ENCODE data around the gene SNAPC1. TPM values are rescaled to one million over a fixed set of nuclear protein-coding genes. Genes with fewer than 3 reads are reported as not detected.

SNAPC1 gene
- total RNA-seq, 2 experiments from 2014 or later = 4.8 to 5.0 TPM

DNA sequence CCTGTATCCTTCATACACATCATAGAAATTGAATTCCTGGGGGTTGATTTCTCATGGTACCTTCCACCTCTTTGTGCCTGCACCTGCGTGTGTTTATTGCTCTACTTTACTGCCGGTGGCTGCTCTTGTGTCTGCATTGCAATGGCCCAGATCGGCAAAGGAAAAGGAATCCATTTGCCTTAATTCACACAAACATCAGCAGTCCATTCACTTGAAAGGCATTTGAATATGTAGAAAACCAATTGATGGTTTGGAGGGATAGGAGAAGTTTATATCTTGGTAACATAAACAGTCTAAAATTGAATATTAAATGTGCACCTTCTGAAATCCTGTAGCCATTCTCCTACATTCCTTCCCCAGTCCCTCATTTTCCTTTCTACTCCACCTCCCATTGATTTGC is 74.0 kb downstream of the SNAPC1 start:
- Histone ChIP-seq H3K36me3 (ENCODE audit: insufficient read depth, low read length) (no peaks in the 10 kb centered on the region), H3K9me3 (ENCODE audit: control insufficient read depth in 1 of 2, insufficient read depth in 1 of 2, low read length in 2 of 2) (no peaks in the 10 kb centered on the region), H3K4me1 (ENCODE audit: insufficient read depth, low read length) (no peaks in the 10 kb centered on the region), H3K4me3 (ENCODE audit: low read length) (no peak overlapping the region), H3K27ac (ENCODE audit: low read depth in 1 of 2, low read length in 2 of 2) (no peak overlapping the region), H3K27me3 (ENCODE audit: control insufficient read depth in 1 of 2, insufficient read depth in 2 of 2, low read length in 2 of 2) (no peaks in the 10 kb centered on the region)
- H3K4me1 Mint-ChIP-seq (ENCODE audit: low read depth) = no peaks in the 10 kb centered on the region
- H3K4me3 Mint-ChIP-seq = no peak overlapping the region
- no peak overlapping the region for H3K27ac Mint-ChIP-seq
- POLR2A ChIA-PET = no interaction called here
- peaks cover 6% of the 10 kb centered on the region for H3K27me3 Mint-ChIP-seq
- no peak for DNase-seq
- H3K9me3 Mint-ChIP-seq = no peaks in the 10 kb centered on the region
- CTCF ChIA-PET = interaction anchor here (2.0 kb wide), 1 partner anchor 567 kb away, joined by 7 read pairs; no protein-coding TSS in a partner anchor
- H3K36me3 Mint-ChIP-seq (ENCODE audit: low read depth) = no peaks in the 10 kb centered on the region
- TF ChIP-seq, protein P1, sequence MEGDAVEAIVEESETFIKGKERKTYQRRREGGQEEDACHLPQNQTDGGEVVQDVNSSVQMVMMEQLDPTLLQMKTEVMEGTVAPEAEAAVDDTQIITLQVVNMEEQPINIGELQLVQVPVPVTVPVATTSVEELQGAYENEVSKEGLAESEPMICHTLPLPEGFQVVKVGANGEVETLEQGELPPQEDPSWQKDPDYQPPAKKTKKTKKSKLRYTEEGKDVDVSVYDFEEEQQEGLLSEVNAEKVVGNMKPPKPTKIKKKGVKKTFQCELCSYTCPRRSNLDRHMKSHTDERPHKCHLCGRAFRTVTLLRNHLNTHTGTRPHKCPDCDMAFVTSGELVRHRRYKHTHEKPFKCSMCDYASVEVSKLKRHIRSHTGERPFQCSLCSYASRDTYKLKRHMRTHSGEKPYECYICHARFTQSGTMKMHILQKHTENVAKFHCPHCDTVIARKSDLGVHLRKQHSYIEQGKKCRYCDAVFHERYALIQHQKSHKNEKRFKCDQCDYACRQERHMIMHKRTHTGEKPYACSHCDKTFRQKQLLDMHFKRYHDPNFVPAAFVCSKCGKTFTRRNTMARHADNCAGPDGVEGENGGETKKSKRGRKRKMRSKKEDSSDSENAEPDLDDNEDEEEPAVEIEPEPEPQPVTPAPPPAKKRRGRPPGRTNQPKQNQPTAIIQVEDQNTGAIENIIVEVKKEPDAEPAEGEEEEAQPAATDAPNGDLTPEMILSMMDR (IDR thresholded peaks at IDR 0.05) = no peak
- intact Hi-C loops (cut with DNase I, micrococcal nuclease) = loop anchor here (5.0 to 10.0 kb wide), 3 partner anchors 84 to 539 kb away; no protein-coding TSS in a partner anchor
- ATAC-seq (ENCODE audit: poor library complexity) = no peak

DNA sequence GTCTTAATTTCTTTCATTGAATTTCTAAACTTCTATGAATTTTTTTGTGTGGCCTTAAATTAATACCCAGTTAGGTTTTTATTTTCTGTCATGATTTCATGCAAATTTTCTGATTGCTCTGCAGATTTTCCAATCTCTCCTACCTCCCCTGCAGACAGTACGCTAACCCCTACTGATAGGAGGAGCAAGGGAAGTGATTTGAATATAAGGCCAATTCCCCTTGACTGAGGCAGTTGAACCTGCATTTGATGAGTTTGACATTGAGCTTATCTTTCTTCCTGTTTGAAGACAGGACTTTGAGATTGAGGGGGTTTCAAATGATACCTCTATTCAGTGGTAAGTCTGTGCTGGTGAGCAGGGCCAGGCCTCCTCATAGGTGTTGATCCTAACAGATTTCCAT is 74.6 kb downstream of the SNAPC1 start:
- ATAC-seq (ENCODE audit: poor library complexity) (no peak), DNase-seq (no peak)
- no peaks in the 10 kb centered on the region for H3K36me3 ChIP-seq (ENCODE audit: insufficient read depth, low read length)
- intact Hi-C loops (cut with DNase I, micrococcal nuclease) = loop anchor here (1.0 to 10.0 kb wide), 6 partner anchors 85 to 568 kb away; no protein-coding TSS in a partner anchor
- H3K27ac Mint-ChIP-seq = no peak overlapping the region
- H3K9me3 Mint-ChIP-seq = no peaks in the 10 kb centered on the region
- no peaks in the 10 kb centered on the region for H3K27me3 ChIP-seq (ENCODE audit: control insufficient read depth in 1 of 2, insufficient read depth in 2 of 2, low read length in 2 of 2)
- no peaks in the 10 kb centered on the region for H3K36me3 Mint-ChIP-seq (ENCODE audit: low read depth)
- CTCF ChIA-PET = interaction anchor here (0.8 to 2.0 kb wide), 11 partner anchors 16 to 576 kb away, joined by 3 to 9 read pairs (median 4); no protein-coding TSS in a partner anchor
- no peak overlapping the region for H3K4me3 ChIP-seq (ENCODE audit: low read length)
- no peaks in the 10 kb centered on the region for H3K9me3 ChIP-seq (ENCODE audit: control insufficient read depth in 1 of 2, insufficient read depth in 1 of 2, low read length in 2 of 2)
- H3K27ac ChIP-seq (ENCODE audit: low read depth in 1 of 2, low read length in 2 of 2) = no peak overlapping the region
- no peaks in the 10 kb centered on the region for H3K4me1 Mint-ChIP-seq (ENCODE audit: low read depth)
- H3K4me1 ChIP-seq (ENCODE audit: insufficient read depth, low read length) = no peaks in the 10 kb centered on the region
- POLR2A ChIA-PET = interaction anchor here (1.1 kb wide), 1 partner anchor 376 kb away, joined by 3 read pairs; no protein-coding TSS in a partner anchor
- TF ChIP-seq, protein P1 (IDR thresholded peaks at IDR 0.05) = no peak
- H3K4me3 Mint-ChIP-seq = no peak overlapping the region
- peaks cover 6% of the 10 kb centered on the region for H3K27me3 Mint-ChIP-seq

DNA sequence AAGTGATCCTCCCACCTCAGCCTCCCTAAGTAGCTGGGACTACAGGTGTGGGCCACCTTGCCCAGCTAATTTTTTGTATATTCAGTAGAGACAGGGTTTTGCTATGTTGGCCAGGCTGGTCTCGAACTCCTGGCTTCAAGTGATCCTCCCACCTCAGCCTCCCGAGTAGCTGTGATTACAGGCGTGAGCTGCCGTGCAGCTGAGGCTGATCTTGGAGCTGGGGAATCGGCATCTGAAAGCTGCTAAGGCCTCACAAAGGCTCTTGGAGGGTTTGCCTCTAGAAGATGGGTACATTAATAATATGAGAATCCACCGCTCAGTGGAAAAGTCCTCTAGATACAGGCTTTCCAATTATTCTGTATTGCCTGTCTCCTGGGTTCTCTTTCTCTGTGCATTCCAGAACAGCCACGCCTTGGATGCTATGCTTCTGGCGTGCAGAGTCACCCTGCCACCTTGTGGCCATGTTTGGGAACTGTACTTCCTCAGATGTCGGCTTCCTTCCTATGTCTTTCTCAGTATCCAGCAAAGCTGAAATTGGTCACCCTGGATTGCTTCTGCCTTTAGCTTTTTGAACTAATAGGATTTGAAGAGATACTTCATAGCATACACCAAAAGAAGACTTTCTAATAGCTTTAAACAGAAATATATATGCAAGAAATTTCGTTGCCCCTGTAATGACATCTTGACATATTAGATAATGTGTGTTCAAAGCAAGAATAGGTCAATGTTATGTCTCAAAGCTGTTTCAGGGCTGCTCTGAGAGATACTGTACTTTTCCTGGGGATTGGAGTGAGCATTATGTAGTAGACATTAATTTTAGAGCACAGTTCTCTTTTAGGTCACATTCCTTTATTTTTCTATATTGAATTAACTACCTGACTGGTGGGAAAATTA is 75.4 kb downstream of the SNAPC1 start:
- peaks cover 6% of the 10 kb centered on the region for H3K27me3 Mint-ChIP-seq
- no peaks in the 10 kb centered on the region for H3K9me3 ChIP-seq (ENCODE audit: control insufficient read depth in 1 of 2, insufficient read depth in 1 of 2, low read length in 2 of 2)
- intact Hi-C loops (cut with DNase I, micrococcal nuclease) = loop anchor here (1.0 to 10.0 kb wide), 6 partner anchors 85 to 568 kb away; no protein-coding TSS in a partner anchor
- H3K27ac ChIP-seq (ENCODE audit: low read depth in 1 of 2, low read length in 2 of 2) = no peak overlapping the region
- no peak overlapping the region for H3K4me3 Mint-ChIP-seq
- H3K4me1 ChIP-seq (ENCODE audit: insufficient read depth, low read length) = no peaks in the 10 kb centered on the region
- no peaks in the 10 kb centered on the region for H3K27me3 ChIP-seq (ENCODE audit: control insufficient read depth in 1 of 2, insufficient read depth in 2 of 2, low read length in 2 of 2)
- H3K27ac Mint-ChIP-seq = no peak overlapping the region
- no peaks in the 10 kb centered on the region for H3K4me1 Mint-ChIP-seq (ENCODE audit: low read depth)
- DNase-seq = peak; percentile 54 to 88 (median 68)
- POLR2A ChIA-PET = interaction anchor here (0.6 to 1.1 kb wide), 2 partner anchors 107 to 377 kb away, joined by 3 read pairs; no protein-coding TSS in a partner anchor
- H3K36me3 ChIP-seq (ENCODE audit: insufficient read depth, low read length) = no peaks in the 10 kb centered on the region
- ATAC-seq (ENCODE audit: poor library complexity) = peak; percentile 99
- H3K36me3 Mint-ChIP-seq (ENCODE audit: low read depth) = no peaks in the 10 kb centered on the region
- H3K4me3 ChIP-seq (ENCODE audit: low read length) = no peak overlapping the region
- CTCF ChIA-PET = interaction anchor here (0.6 to 2.0 kb wide), 19 partner anchors 10 to 577 kb away, joined by 3 to 9 read pairs (median 4); no protein-coding TSS in a partner anchor
- no peaks in the 10 kb centered on the region for H3K9me3 Mint-ChIP-seq
- TF ChIP-seq, protein P1 (IDR thresholded peaks at IDR 0.05) = peak; percentile 96

All from CD4-positive, alpha-beta T cell (primary cell).